ENCODE measurements around the gene MFRP. TPM values are rescaled to one million over a fixed set of nuclear protein-coding genes. Genes with fewer than 3 reads are reported as not detected.
A peak's percentile ranks its signal among the peaks of the same experiment; 100 is the strongest.

The MFRP gene
- total and polyA plus RNA-seq, 2 donors (not counting 1 experiment from before 2014, with no cell fraction given), result not detected

DNA sequence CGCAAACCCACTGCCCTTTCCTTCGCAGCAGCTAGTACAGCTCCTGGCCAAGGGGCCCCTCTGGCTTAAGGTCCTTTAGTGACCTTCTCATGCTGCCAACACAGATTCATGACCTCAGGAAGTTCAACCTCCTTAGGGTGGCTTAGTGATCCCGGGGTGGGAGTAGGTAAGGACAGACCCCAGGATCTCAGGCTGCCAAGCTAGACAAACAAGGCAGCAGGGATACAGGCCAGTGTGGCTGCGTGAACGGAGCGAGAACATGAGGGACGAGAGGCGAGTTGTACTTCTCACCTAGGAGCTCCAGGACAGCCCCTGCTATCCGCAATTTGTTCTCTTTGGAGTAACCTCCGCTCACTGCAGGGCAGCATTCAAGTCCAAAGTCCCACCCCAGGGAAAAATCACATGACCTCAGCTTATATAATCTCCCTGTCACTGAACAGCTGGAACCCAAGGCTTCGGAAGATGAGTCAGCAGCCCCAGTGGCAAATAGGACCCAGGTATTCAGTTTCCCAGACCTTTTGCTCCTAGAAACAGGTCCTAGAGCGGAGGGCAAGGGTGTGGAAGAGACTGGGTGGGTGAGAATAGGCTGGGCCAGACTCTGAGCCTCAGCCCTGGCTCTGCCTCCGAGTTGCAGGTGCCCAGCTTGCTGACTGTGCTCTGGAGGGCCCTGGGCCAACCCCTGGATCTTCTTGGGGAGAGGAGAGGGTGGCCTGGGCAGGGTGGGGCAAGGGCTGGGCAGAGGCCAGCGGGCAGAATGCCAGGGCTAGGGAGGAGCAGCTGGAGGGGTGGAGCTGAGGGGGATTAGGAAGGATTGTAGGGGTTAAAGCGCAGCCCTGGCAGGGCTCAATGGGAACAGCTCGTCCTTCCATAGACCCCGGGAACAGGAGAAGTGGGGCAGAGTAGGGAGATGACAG, 21.9 kb upstream of the MFRP start:
- no peak overlapping the region for H3K9ac ChIP-seq (ENCODE audit: insufficient read depth, low read length)
- peaks cover 8% of the 10 kb centered on the region for H3K27me3 ChIP-seq (ENCODE audit: control insufficient read depth, insufficient read depth, low read length)
- no peak overlapping the region for H3K4me3 ChIP-seq (replicated peaks in 1 of 4; ENCODE audit: control extremely low read depth in 1 of 4, insufficient read depth in 1 of 4, low read depth in 3 of 4, low read length in 4 of 4)
- peak; percentile 23 to 59 for DNase-seq (ENCODE audit: low read depth in 2 of 2)
- no peaks in the 10 kb centered on the region for H3K9me3 ChIP-seq (ENCODE audit: control insufficient read depth, insufficient read depth, low read depth, low read length)
- H3K4me1 ChIP-seq (ENCODE audit: control insufficient read depth, extremely low read depth, insufficient read depth, low read length), result peaks cover 22% of the 10 kb centered on the region
- no peak for TF ChIP-seq EZH2 (IDR thresholded peaks at IDR 0.05; ENCODE audit: low read length, missing control alignments)
- TF ChIP-seq, protein P1, sequence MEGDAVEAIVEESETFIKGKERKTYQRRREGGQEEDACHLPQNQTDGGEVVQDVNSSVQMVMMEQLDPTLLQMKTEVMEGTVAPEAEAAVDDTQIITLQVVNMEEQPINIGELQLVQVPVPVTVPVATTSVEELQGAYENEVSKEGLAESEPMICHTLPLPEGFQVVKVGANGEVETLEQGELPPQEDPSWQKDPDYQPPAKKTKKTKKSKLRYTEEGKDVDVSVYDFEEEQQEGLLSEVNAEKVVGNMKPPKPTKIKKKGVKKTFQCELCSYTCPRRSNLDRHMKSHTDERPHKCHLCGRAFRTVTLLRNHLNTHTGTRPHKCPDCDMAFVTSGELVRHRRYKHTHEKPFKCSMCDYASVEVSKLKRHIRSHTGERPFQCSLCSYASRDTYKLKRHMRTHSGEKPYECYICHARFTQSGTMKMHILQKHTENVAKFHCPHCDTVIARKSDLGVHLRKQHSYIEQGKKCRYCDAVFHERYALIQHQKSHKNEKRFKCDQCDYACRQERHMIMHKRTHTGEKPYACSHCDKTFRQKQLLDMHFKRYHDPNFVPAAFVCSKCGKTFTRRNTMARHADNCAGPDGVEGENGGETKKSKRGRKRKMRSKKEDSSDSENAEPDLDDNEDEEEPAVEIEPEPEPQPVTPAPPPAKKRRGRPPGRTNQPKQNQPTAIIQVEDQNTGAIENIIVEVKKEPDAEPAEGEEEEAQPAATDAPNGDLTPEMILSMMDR (conservative IDR thresholded peaks at IDR 0.05 in 1 of 2, IDR thresholded peaks at IDR 0.05 in 1 of 2; ENCODE audit: low read depth in 1 of 2, low read length in 2 of 2), result no peak
- no peaks in the 10 kb centered on the region for H4K20me1 ChIP-seq (ENCODE audit: control insufficient read depth, extremely low read depth, insufficient read depth, low read length)
- no peak overlapping the region for H2AFZ ChIP-seq (ENCODE audit: low read length)
- H3K79me2 ChIP-seq (ENCODE audit: control insufficient read depth, insufficient read depth, low read length), result no peaks in the 10 kb centered on the region
- H3K27ac ChIP-seq (ENCODE audit: insufficient read depth, low read length), result no peak overlapping the region
- H3K36me3 ChIP-seq (ENCODE audit: control insufficient read depth, insufficient read depth, low read length), result no peaks in the 10 kb centered on the region
- no peak overlapping the region for H3K4me2 ChIP-seq (ENCODE audit: extremely low read depth, insufficient read depth, low read length)

DNA sequence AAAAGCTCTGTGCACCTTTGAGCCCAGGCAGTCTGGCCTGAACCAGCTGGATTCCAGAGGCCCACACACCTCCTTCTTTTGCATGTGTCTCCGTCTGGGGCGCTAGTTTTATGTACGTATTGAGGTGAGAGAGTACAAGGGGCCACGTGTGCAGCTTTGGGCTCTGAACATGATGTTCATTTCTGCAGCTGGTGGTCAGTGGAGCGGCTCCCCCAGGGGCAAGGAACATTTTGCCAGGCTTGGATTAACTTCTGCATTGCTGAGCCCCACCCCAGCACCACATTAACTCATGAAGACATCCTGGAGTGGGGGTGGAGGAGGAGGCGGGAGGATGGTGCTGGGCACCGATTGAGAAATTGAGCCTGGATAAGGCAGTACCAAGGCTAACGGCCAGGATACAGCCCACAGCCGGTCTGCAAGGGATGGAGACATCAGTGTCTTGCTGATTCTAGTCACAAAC, 21.2 kb upstream of the MFRP start:
- no peak overlapping the region for H3K4me2 ChIP-seq (ENCODE audit: extremely low read depth, insufficient read depth, low read length)
- H4K20me1 ChIP-seq (ENCODE audit: control insufficient read depth, extremely low read depth, insufficient read depth, low read length), result no peaks in the 10 kb centered on the region
- no peak for TF ChIP-seq EZH2 (IDR thresholded peaks at IDR 0.05; ENCODE audit: low read length, missing control alignments)
- TF ChIP-seq, protein P1 (conservative IDR thresholded peaks at IDR 0.05 in 1 of 2, IDR thresholded peaks at IDR 0.05 in 1 of 2; ENCODE audit: low read depth in 1 of 2, low read length in 2 of 2), result no peak
- H3K27me3 ChIP-seq (ENCODE audit: control insufficient read depth, insufficient read depth, low read length), result peaks cover 8% of the 10 kb centered on the region
- DNase-seq (ENCODE audit: low read depth in 2 of 2), result no peak
- H2AFZ ChIP-seq (ENCODE audit: low read length), result no peak overlapping the region
- H3K36me3 ChIP-seq (ENCODE audit: control insufficient read depth, insufficient read depth, low read length), result no peaks in the 10 kb centered on the region
- no peaks in the 10 kb centered on the region for H3K9me3 ChIP-seq (ENCODE audit: control insufficient read depth, insufficient read depth, low read depth, low read length)
- no peak overlapping the region for H3K4me3 ChIP-seq (replicated peaks in 1 of 4; ENCODE audit: control extremely low read depth in 1 of 4, insufficient read depth in 1 of 4, low read depth in 3 of 4, low read length in 4 of 4)
- H3K4me1 ChIP-seq (ENCODE audit: control insufficient read depth, extremely low read depth, insufficient read depth, low read length), result peaks cover 22% of the 10 kb centered on the region
- H3K9ac ChIP-seq (ENCODE audit: insufficient read depth, low read length), result no peak overlapping the region
- no peaks in the 10 kb centered on the region for H3K79me2 ChIP-seq (ENCODE audit: control insufficient read depth, insufficient read depth, low read length)
- no peak overlapping the region for H3K27ac ChIP-seq (ENCODE audit: insufficient read depth, low read length)

DNA sequence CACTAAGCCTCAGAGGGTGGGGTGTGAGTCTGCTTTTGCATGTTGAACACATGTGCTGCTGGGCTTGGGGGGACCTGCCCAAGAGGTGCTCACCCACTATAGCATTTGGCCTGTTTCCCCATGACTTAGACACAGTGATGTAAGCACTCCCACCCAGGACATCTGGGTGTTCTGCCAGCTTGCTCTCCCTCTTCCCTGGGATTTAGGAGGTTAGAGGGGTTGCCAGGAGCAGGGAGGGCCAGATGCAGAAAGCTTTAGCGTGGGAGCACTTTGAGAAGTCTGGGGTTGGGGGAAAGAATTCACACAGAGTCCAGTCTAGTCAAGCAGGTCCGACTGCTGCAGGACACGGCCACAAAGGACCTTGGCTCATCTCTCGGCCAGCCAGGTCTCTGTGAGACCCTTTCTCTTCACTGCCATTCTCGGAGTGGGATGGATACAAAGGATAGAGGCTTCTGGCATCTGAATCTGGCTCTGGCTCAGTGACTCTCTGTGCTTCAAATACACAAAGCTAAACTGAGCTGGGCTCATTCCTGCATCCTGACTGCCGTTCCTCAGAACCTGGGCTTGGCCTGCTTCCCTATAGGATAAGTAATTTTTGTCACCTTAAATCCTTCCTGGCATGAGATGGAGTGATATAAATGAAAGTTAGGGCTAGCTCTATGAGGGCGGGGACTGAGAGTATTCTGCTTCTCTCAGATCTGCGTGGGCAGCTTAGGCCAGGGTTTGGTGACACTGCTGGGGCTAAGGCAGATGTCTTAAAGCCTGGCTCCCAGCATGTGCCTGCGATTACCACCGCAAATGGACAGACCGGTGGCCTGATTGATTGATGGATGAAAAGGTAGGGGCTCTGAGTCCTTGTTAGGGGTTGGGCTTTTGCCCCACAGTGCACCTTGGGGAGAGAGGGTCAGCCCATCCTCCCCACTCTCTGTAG, 20.4 kb upstream of the MFRP start:
- H3K36me3 ChIP-seq (ENCODE audit: control insufficient read depth, insufficient read depth, low read length), result no peaks in the 10 kb centered on the region
- no peak overlapping the region for H3K4me2 ChIP-seq (ENCODE audit: extremely low read depth, insufficient read depth, low read length)
- H3K4me3 ChIP-seq (replicated peaks in 1 of 4; ENCODE audit: control extremely low read depth in 1 of 4, insufficient read depth in 1 of 4, low read depth in 3 of 4, low read length in 4 of 4), result no peak overlapping the region
- no peak overlapping the region for H3K9ac ChIP-seq (ENCODE audit: insufficient read depth, low read length)
- no peaks in the 10 kb centered on the region for H3K9me3 ChIP-seq (ENCODE audit: control insufficient read depth, insufficient read depth, low read depth, low read length)
- H2AFZ ChIP-seq (ENCODE audit: low read length), result no peak overlapping the region
- H3K79me2 ChIP-seq (ENCODE audit: control insufficient read depth, insufficient read depth, low read length), result no peaks in the 10 kb centered on the region
- no peak overlapping the region for H3K27ac ChIP-seq (ENCODE audit: insufficient read depth, low read length)
- TF ChIP-seq EZH2 (IDR thresholded peaks at IDR 0.05; ENCODE audit: low read length, missing control alignments), result no peak
- TF ChIP-seq, protein P1 (conservative IDR thresholded peaks at IDR 0.05 in 1 of 2, IDR thresholded peaks at IDR 0.05 in 1 of 2; ENCODE audit: low read depth in 1 of 2, low read length in 2 of 2), result no peak
- peaks cover 8% of the 10 kb centered on the region for H3K27me3 ChIP-seq (ENCODE audit: control insufficient read depth, insufficient read depth, low read length)
- DNase-seq (ENCODE audit: low read depth in 2 of 2), result no peak
- H4K20me1 ChIP-seq (ENCODE audit: control insufficient read depth, extremely low read depth, insufficient read depth, low read length), result no peaks in the 10 kb centered on the region
- H3K4me1 ChIP-seq (ENCODE audit: control insufficient read depth, extremely low read depth, insufficient read depth, low read length), result peaks cover 23% of the 10 kb centered on the region
